Hematopoietic multipotent progenitor cell treated with erythropoietin and hydrocortisone succinate and interleukin-3 and kit ligand, for 17 days (in vitro differentiated cells): ENCODE data around the gene PPP6R3.

ENCODE experiments used
- DNase-seq: peaks from one replicate; pipeline ENCODE4 v3.0.0-alpha.2; 2015; ENCODE audit warnings: low spot score

The PPP6R3 gene

DNA sequence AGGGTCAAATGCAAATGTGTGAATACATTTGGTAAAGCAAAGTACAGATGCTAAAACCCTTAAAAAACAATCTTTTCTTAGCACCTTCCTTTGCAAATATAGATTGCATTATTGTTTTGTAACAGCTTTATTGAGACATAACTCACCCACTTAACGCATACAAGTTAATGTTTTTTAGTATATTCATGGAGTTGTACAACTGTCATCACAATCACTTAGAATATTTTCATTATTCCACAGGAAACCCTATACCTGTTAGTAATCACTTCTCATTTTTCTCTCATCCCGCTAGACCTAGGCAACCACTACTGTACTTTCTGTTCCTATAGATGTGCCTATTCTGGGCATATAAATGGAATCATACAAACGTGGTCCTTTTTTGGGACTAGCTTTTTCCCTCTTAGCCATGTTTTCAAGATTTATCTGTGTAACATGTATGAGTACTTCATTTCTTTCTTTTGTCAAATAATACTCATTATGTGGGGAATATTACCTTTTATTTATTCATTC lies 34.7 kb downstream of the PPP6R3 start:
- DNase-seq, result no peak

DNA sequence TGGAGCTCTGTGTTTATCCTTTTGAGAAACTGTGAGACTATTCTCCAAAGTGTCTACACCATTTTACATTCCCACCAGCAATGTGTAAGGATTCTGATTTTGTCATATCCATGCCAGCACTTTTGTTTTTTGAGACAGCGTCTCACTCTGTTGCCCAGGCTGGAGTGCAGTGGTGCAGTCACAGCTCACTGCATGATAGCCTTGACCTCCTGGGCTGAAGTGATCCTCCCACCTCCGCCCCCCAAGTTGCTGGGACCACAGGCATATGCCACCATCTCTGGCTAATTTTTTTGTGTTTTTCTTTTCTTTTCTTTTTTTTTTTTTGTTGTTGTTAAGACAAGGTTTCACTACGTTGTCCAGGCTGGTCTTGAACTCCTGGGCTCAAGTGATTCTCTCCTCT lies 35.3 kb downstream of the PPP6R3 start:
- no peak for DNase-seq

DNA sequence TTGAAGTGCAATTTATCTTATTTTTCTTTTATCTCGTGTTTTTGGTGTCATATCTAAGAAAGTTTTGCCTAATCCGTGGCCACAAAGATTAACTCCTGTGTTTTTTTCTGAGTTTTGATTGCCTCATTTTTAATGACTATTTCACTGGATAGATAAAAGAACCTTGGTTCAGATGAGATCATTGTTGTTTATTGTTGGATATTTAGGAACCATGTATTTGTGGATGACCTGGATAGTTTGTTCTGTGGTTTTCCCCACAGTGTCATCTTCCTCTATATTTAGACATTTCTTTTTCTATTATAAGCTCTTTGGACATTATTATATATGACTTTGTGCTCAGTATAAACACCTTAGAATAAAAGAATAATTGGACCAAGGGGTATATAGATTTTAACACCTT lies 37.2 kb downstream of the PPP6R3 start:
- DNase-seq, result no peak

DNA sequence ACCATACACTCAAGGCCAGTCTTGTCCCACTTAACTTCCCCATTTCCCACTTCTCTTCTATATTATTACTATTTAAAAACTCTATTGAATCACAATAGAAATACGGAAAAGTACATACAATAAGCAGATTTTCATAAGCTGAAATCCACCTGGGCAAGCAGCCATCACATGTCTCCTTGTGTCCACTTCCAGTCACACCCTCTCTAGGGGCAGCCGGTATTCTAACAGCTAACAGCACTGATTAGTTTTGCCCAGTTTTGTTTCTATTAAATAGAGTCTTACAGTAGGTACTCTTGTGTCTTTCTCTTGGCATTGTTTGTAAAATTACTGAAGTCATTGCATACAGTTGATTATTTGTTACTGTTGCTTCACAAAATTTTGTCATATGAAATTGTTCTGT lies 37.8 kb downstream of the PPP6R3 start:
- DNase-seq, result peak; percentile 53

DNA sequence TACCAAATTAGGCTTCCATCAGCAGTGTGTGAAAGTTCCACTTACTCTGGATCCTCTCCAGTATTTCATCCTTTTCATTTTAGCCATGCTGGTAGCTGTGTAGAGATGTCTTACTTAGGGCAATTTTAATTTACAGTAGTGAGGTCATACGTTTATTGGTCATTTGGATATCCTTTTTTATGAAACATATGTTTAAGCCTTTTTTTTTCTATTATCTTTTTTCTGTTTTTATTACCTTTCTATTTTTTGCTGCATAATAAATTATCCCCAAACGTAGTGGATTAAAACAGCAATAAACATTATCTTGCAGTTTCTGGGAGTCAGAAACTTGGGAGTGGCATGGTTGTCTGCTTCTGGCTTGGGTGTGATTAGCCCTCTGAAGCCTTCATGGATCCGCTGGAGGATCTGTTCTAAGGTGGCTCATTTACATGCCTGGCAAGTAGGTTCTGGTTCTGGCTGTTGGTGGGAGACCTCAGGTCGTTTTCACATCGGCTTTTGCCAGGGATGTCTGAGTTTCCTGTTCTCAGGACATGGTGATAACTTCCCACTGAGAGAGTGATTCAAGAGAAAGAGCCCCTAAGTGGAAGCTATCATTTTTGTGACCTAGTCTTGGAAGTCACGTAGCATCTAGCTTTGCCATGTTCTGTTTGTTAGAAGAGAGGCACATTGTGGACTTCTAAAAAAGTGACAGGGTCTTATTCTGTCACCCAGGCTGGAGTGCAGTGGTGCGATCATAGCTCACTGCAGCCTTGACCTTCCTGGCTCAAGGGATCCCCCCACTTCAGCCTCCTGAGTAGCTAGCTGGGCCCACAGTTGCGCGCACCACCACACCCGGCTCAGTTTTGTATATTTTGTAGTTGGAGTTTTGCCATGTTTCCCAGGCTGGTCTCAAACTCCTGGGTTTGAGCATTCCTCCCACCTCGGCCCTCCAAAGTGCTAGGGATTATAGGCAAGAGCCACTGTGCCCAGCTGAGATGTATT lies 38.6 kb downstream of the PPP6R3 start:
- DNase-seq, result peak; percentile 81

DNA sequence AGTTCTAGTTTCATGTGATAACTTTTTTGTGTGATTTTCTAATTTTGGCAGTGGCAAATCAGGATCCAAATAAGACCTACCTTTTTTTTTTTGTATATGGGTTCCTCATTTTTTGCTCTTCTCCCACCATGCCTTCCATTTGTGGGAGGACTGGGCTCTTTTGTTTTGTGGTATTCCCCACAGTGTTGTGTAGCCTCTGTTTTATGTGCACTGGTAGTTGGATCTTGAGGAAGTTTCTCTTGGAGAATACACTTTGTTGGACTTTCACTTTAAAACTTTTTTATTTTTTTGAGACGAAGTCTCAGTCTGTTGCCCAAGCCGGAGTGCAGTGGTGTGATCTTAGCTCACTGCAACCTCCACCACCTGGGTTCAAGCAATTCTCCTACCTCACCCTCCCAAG lies 39.7 kb downstream of the PPP6R3 start:
- DNase-seq, result no peak

DNA sequence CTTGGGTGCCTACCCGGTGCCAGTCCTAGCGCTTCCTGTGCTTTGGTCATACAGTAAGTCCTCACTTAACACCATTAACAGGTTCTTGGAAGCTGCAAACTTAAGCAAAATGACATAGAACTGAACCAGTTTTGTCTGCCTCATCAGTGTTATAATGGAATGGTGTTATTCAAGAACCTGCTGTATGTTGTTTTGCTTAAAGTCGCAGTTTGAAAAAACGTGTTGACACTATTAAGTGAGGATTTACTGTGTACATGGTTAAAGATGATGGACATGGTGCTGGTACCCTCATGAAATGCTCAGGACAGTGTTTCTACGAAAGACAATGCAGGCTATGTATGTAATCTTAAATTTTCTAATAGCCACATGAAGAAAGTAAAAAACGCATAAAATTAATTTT lies 41.3 kb downstream of the PPP6R3 start:
- no peak for DNase-seq

DNA sequence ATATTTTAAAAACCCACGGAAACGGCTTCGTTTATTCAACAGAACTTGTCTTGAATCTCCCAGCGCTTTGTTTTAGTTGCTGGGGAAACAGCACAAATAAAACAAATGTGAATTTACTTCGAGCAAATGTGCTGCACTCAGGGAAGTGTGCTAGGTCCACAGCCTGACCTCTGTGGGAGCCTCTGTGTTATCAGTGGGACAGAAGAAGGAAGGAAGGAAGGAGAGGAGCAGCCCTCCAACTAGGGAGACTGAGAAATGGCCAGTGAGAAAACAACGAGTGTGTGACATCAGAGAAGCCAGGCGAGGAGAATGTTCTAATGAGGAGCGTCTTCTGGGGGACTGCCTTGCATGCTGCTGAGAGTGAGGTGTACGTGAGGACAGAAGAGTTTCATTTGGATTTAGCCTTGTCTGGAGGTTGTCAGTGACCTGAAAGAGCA lies 42.7 kb downstream of the PPP6R3 start:
- no peak for DNase-seq

DNA sequence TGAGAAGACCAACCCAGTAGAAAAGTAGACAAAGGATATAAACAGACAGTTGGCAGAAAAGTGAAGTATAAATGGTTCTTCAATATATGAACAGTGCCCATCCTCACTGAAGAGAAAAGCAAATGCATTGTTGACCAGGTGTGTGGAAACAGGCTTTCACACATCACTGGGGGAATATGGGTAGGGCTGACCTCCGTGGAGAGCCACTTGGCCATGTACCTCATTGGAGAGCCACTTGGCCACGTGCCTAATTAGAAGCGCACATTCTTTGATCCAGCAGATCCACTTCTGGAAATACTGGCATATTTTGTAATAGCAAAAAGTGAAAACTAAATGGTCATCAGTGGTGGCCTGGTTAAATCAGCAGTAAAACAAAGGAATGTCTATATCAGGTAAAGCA lies 43.2 kb downstream of the PPP6R3 start:
- DNase-seq, result no peak

DNA sequence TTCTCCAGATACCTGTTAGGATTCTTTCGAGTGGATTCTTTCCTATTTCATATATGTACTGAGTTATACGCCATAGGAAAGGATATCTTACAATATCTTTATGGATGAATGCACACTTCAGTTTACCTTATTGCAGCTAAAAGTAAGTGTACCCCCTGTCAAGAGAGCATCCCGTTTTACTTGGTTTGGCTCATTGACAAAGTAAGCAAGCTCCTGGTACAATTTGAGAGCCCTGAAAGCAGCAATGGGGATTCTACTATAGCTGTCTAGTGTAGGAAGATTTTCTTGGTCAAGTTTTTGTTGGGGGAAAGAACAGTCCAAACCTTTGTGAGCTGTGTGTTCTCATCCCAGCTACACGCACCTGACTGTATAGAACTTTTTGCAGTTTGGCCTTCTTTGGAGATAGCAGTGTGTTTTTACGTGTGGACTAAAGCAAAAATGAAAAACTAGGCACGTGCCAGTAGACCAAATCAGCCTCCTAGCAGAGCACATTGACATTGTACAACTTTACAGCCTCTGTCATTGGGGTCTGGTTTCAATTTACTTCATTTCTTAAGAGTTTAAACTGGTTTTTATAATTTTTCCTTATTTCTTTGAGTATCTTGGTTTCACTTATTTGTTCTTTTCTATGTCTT lies 44.0 kb downstream of the PPP6R3 start:
- DNase-seq, result no peak

DNA sequence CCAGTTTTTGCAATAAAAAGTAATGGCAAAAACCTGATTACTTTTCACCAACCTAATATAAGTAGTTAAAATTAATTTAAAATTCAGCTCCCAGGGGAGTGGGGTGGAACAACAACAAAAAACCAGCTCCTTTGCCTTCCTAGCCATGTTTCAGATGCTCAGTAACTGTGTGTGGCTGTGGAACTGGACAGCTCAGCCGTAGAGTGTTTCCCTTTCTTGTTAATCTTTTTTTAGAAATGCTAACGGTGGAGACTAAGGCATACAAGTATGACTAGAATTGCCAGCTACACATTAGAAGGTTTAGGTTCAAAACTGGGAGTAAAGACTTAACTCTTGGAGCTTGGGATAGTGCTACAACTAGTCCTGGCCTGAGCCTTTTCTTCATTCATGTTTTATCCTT lies 45.0 kb downstream of the PPP6R3 start:
- DNase-seq, result no peak

DNA sequence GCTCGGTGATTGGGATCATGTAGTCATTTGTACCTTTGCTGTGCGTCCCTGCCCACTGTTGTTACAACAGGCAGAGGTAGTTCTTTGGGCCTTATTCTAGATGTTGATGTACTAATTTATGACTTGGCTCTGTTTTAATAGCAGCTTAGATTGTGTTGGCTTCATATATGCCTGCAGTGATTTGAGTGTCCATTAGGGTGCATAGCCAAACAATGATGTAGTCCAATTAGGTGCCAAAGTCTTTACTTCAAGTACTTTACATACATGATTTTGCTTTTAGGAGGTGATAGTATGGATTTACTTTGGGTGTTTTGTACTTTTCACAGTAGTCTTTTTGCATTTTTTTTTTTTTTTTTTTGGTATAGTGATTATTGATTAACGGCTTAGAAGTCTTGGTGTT lies 46.4 kb downstream of the PPP6R3 start:
- no peak for DNase-seq

DNA sequence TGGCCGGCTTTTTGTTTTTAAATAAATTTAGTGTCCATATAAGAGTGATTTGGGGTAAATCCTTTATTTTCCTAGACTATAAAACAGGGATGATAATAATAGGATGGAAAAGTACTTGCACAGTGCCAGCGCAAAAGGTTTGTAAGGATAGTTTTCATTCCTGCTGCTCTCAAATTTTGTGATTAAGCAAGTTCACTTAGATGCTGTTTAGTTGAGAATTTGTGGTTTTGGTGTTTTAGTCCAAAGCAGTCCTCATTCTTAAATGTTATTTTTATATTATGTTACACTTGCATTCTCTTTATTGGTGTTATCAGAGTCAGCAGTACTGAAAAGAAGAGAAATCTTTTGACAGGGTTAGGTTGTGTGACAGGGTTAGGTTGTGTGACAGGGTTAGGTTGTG lies 47.9 kb downstream of the PPP6R3 start:
- no peak for DNase-seq

DNA sequence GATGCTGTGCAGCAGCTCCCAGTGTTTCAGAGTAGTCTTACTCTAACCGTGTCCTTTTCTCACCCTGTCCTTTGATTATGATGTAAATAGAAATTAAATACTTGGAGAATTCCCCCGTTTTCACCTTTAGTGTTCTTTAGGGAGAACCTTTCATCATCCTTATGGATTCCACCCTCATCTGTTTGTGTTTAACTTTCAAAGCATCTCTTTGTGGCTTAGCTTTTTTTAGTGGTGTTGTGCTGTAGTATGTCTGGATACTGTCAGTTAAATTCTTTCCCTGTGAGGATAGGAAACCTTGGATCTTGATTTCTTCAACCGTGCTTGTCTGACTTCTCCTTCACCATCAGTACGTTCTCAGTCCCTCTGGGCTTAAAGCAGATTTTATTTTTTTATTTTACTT lies 48.5 kb downstream of the PPP6R3 start:
- no peak for DNase-seq

DNA sequence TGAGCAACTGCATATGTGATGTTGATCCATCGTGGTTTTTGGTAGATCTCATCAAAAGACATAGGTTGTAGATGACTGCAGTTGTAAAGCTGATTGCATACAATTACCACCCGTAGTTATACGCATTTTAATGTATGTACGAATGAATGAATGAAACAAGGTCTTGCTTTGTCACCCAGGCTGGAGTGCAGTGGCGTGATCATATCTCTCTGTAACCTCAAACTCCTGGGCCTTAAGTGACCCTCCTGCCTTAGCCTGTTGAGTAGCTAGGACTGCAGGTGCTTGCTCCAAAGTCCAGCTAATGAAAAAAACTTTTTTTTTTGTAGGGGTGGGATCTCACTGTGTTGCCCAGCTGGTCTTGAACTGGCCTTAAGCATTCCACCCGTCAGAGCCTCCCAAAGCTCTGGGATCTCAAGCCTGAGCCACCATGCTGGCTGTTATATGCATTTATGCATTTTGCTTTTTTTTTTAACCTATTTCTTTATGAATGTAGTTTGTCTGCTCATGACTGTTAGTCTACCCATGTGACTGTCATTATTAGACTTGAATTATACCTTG lies 53.5 kb downstream of the PPP6R3 start:
- no peak for DNase-seq

DNA sequence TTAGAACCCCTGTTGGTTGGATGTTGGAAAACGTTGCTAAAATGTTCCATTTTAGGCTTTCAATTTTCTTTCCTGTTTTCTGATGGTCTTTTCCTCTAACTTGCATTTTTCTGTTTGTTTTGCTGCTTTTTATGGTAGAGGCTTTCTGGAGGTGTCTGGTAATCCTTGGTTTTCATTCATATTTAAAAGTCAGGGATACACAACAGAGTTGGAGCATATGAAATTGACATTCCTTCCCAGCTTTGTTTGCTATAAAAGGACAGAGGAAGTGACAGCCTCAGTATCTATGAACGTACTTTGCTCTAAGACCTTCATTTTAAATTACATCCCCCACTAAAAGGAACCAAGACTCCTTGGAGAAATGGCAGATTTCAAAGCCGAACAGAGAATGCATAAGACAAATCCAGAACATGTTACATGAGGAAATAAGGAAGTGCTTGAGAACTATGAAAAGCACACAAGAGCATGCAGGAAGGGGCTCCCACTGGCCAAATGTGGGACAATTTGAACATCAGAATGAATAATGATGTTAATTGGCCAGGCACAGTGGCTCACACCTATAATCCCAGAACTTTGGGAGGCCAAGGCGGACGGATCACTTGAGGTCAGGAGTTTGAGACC lies 56.7 kb downstream of the PPP6R3 start:
- no peak for DNase-seq

DNA sequence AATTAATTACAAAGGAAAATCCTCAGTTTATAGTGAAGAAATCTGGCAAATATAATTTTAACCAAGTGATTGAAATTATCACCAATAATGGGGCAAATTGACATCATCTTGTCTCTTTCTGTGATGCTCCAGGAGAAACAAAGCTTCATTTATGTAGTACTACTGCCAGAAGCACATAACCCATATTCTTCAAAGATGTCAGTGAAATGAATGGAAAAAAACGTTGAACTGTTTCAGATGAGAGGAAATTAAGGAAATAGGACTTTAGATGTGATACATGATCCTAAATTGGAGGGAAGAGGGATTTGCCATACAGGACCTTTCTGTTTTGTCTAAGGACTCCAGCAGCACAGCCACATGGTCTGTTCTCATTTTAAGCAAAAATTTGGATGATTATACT lies 57.6 kb downstream of the PPP6R3 start:
- no peak for DNase-seq

DNA sequence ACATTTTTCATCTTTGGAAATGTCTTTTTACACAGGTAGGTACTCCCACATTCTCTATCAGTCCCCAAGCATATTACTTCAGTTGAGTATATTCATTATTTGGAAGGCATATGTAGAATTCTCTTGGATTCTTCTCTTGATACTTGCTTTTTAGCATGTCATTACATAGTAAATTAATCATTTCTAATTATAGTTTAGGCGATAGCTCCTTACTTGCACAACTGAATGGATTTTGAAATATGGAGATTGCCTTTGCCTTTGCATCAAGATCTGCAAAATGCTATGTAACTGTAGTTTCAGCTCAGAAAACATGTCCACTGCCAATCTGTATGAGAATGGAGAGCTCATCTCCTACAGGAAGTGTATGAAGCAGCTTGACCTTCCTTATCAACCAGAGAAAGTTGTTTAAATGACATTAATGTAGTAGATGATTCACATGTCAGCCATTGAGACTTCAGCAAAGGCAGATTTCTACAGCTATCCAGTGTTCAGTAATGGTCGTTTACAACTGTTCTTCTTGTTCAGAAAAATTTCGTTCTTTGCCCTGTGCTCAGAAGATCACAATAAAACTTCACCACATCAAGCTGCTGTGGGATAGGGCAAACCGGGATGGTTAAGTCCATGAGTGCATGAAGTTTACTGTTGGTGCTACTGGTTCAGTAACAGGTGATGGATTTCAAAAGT lies 61.6 kb downstream of the PPP6R3 start:
- DNase-seq, result no peak

DNA sequence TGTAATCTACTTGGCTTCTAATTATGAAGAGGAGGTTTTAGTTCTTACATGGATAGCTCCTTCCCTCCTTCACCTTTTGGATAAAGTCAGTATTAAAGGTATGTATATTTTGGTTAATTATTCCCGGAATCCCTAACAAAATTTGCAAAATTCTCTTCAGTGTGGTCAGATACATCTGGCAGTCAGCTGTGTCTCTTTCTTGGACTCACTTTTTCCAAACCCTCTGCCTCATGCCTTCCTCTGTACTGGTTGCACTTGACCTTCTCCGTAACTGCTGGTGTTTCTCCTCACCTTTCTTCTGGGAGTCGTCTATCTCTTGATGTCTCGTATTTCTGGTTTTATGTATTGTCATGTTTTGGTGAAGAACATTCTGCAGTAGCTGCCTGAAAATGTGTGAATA lies 62.5 kb downstream of the PPP6R3 start:
- DNase-seq, result no peak

DNA sequence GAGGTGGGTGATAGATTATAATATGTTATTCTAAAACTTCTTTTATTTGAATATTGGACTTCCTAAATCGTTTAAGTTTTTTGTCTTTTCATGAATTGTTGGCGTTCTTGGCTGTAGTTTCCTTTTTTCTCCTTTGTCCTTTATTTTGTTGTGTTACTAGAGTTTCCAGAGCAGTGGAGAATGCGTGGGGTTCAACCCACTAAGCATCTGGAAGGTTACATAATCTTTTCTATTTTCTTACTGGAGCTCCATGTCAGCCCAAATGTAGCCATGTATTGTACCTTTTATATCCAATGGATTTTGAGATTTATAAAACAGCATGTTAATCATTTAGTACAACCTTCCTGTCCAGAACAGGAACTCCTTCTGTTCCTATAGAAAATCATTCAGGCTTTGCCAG lies 63.2 kb downstream of the PPP6R3 start:
- DNase-seq, result no peak

DNA sequence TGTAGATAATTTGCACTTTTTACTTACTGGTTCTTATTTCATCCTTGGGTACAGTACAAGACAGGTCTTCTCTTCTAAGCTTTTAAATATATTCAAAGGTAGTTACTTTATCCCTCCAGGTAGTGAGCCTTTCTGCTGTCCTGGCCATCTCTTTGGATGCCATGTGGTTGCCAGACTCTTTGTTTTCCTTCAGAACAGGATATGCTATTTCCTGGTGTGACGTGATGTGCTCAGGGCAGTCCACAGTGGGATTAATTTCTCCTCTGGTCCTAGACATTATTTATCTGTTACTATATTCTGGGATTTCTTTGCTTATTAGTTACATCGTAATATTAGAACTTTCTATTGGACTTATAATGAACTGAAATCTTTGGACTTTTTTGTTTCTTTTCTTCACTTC lies 63.7 kb downstream of the PPP6R3 start:
- no peak for DNase-seq

DNA sequence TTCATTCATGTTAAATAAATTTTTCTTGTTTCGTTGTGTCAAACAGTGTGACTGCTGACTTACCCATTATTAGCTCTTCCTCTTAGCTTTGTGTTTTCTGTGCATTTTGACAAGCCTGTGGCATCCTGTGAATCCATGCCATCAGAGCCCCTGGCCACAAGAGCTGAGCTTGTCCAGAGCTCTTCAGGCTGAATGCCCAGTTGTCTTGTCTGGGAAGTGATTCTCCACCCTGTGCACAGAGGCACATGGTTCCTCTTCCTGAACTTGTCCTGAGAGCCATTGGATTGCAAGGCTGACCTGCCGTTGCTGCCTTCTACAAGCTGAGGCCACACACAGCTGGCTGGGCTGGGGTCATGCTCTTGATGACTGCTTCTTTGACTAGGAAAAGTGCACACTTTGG lies 64.1 kb downstream of the PPP6R3 start:
- DNase-seq, result no peak
